IMR-90 (cell line): ENCODE data around the gene CRACDL.

Experiments
- BHLHE40 ChIP-seq: fragments of 150-350 bp; IDR thresholded peaks from 2 replicates; pipeline ENCODE4 v1.6.1; 2016; ENCODE audit warnings: mild to moderate bottlenecking, low read depth, low read length
- CEBPB ChIP-seq: IDR thresholded peaks from 2 replicates; pipeline ENCODE4 v1.6.1; 2012; ENCODE audit warnings: low read depth, low read length, improper control_type of control experiment
- CTCF ChIP-seq: conservative IDR thresholded peaks from 2 replicates; pipeline ENCODE4 v1.5.1; 2012; ENCODE audit warnings: mild to moderate bottlenecking, low read depth, low read length, improper control_type of control experiment
- FOS ChIP-seq: fragments of 150-350 bp; IDR thresholded peaks from 2 replicates; pipeline ENCODE4 v1.6.1; 2016; ENCODE audit warnings: low read depth, low read length
- MAZ ChIP-seq: IDR thresholded peaks from 2 replicates; pipeline ENCODE4 v1.6.1; 2012; ENCODE audit warnings: low read depth, mild to moderate bottlenecking, low read length, improper control_type of control experiment, moderate library complexity, borderline replicate concordance
- MXI1 ChIP-seq: IDR thresholded peaks from 2 replicates; pipeline ENCODE4 v1.6.1; 2012; ENCODE audit warnings: low read depth, mild to moderate bottlenecking, low read length, moderate library complexity, borderline replicate concordance
- NFE2L2 ChIP-seq: fragments of 150-350 bp; IDR thresholded peaks from 2 replicates; pipeline ENCODE4 v1.6.1; 2016; ENCODE audit warnings: low read depth, mild to moderate bottlenecking, low read length
- POLR2A ChIP-seq: IDR thresholded peaks from 2 replicates; pipeline ENCODE4 v1.6.1; 2012; ENCODE audit warnings: mild to moderate bottlenecking, low read depth, low read length
- RAD21 ChIP-seq: IDR thresholded peaks from 2 replicates; pipeline ENCODE4 v1.6.1; 2012; ENCODE audit warnings: low read length, improper control_type of control experiment
- RCOR1 ChIP-seq: IDR thresholded peaks from 2 replicates; pipeline ENCODE4 v1.6.1; 2012; ENCODE audit warnings: mild to moderate bottlenecking, low read length, improper control_type of control experiment; ENCODE audit not compliant: insufficient replicate concordance
- RFX5 ChIP-seq: IDR thresholded peaks from 2 replicates; pipeline ENCODE4 v1.8.0; 2012; ENCODE audit warnings: low read depth, mild to moderate bottlenecking, low read length, moderate library complexity
- SMC3 ChIP-seq: fragments of 150-350 bp; IDR thresholded peaks from 2 replicates; pipeline ENCODE4 v1.6.1; 2016; ENCODE audit warnings: low read depth, mild to moderate bottlenecking, antibody characterized with exemption, low read length, moderate library complexity
- USF2 ChIP-seq: fragments of 150-350 bp; IDR thresholded peaks from 2 replicates; pipeline ENCODE4 v1.6.1; 2017; ENCODE audit warnings: mild to moderate bottlenecking, antibody characterized with exemption, low read length, low read depth

- TF ChIP-seq CTCF, result no peak
- no peak for TF ChIP-seq RFX5
- TF ChIP-seq POLR2A, result no peak
- TF ChIP-seq NFE2L2, result no peak
- TF ChIP-seq MAZ, result no peak
- TF ChIP-seq RAD21, result no peak
- TF ChIP-seq SMC3, result no peak
- no peak for TF ChIP-seq FOS
- TF ChIP-seq CEBPB, result no peak
- TF ChIP-seq MXI1, result no peak
- no peak for TF ChIP-seq RCOR1
- no peak for TF ChIP-seq USF2
- no peak for TF ChIP-seq BHLHE40
Measured at GRCh38 chr2:98778741-98779483, 157.1 kb downstream of the CRACDL start.
